Measurements from ENCODE around the gene ARVCF.
A peak's percentile ranks its signal among the peaks of the same experiment; 100 is the strongest.

ARVCF gene

DNA sequence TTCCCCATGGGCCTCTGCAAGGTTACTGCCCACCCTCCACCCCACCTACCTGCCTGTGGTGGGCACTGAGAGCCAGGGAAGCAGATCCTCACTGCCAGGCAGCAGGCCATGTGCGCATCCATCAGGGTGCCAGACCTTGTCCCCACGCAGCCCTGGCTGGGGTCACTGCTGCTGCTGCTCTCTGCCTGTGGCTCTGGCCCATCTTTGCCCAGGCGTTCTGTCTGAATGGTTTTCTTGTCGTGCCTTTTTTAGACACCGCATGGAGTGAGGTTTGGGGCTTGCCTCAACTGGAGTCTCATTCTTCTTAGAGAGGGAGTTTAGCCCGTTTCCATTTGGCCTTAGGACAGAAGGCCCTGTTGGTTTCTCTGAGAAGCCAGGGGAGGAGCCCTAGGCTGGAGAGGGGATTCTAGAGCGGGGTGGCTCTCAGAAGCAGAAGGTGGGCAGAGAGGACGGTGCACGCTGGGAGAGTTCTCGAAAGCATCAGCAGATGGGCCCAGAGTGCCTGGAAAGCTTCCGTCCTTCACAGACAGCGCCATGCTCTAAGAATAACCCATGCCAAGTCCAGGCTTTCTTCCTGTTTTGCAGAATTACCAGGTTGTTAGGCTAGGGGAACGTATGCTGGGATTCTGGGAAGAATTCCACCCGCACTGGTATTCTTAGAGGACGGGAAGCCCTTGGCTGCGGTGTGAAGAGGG is 12.4 kb upstream of the ARVCF start:
- no peak for DNase-seq

DNA sequence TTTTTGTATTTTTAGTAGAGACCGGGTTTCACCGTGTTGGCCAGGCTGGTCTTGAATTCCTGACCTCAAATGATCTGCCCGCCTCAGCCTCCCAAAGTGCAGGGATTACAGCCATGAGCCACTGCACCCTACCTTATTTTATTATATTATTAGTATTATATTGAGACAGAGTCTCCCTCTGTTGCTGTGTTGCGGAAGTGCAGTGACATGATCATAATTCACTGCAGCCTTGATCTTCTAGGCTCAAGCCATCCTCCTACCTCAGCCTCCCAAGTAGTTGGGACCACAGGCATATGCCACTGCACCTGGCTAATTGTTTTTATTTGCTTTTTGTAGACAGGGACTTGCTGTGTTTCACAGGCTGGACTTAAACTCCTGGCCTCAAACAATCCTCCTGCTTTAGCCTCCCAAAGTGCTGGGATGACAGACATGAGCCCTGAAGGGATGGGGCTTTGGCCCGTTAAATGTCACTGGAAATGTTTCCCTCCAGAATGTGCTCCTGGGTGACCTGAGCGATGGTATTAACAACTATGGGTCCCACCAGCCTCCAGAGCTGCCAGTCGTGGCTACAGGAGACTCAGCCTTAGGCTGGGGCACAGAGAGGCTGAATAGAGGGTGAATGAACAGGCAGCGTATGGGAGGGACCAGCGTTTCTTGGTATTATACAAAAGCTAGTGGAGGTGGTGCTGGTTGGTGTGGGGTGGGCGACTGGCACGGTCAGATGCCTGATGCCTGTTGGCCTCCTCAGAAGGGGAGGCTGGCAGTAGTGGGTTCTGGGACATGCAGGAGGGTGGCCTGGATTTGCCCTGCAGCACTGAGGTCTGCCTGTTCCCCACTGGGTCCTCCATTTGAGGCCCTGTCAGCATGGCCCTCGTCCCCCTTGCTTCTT is 11.6 kb upstream of the ARVCF start:
- no peak for DNase-seq

DNA sequence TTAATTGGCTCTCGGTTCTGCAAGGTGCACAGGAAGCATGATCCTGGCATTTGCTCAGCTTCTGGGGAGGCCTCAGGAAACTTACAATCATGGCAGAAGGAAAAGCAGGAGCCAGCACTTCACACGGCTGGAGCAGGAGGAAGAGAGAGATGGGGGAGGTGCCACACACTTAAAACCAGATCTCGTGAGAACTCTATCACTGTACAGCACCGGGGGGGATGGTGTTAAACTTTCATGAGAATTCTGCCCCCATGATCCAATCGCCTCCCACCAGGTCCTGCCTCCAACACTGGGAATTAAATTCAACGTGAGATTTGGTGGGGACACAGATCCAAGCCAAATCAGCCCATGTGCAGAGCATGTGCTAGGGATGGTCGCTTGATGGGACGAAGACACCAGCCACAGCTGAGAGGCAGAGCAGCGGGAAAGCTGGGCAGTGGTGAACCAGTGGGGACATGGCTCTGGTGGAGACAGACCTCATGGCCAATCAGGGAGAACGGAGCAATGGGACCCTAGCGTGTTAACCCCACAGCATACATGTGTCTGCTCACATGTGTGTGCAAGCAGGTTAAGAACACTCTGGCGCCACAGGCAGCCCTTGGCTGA is 10.5 kb upstream of the ARVCF start:
- no peak for DNase-seq

DNA sequence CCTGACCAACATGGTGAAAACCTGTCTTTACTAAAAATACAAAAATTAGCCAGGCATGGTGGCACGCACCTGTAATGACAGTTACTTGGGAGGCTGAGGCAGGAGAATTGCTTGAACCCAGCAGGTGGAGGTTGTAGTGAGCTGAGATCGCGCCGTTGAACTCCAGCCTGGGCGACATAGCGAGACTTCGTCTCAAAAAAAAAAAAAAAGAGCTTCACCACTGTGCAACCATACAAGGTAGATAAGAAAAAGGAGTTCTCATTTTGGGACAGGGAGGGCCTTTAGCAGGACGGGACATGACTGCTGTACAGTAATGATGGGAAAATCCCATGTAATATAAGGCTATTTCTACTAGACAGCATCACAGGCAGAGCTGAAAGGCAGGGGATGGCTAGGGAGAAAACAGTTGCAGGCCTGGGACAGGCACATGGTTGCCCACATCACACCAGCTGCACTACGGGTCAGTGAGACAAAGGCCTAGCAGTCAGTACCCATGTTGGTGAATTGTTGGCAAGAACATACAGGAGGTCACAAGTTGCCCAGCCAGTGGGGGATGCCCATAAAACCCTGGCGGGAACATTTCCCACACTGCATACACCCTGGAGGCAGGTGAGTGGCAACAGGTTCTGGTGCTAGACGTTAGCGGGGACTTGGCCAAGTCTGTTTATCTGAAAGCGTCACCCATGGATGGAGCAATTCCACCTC is 9.7 kb upstream of the ARVCF start:
- DNase-seq, result no peak

DNA sequence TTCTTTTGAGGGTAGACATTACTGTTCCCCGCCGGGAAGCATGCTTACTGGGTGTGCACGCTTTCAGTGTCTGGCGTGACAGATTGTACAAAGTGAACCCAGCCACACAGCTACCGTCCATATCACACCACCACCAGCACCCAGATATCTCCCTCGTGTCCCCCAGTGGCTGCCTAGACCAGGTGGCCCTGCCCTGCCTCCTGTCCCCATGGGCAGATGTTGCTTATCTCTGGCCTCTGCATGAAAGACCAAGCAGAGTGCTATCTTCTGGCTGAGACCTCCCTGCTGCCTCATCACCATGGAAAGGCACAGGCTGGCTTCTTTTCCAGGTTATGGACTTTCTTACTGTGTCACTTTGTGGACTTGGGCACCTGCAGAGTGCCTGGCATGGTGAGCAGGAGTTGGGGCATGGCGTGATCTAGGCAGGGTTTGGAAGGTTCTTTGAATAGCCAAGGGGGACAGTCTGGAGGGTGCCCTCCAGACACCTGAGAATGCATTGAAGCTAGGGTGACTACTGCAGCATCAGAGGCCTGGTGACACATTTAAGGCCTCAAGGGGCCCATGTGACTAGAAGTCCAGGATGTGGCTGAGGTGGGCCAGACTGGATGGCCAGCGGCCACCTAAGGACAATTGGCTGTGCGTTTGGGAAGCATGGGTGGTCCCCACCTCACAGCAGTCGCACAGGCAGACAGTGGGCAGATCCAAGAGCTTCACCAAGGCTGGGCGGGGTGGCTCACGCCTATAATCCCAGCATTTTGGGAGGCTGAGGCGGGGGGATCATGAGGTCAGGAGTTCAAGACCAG is 9.0 kb upstream of the ARVCF start:
- no peak for DNase-seq

DNA sequence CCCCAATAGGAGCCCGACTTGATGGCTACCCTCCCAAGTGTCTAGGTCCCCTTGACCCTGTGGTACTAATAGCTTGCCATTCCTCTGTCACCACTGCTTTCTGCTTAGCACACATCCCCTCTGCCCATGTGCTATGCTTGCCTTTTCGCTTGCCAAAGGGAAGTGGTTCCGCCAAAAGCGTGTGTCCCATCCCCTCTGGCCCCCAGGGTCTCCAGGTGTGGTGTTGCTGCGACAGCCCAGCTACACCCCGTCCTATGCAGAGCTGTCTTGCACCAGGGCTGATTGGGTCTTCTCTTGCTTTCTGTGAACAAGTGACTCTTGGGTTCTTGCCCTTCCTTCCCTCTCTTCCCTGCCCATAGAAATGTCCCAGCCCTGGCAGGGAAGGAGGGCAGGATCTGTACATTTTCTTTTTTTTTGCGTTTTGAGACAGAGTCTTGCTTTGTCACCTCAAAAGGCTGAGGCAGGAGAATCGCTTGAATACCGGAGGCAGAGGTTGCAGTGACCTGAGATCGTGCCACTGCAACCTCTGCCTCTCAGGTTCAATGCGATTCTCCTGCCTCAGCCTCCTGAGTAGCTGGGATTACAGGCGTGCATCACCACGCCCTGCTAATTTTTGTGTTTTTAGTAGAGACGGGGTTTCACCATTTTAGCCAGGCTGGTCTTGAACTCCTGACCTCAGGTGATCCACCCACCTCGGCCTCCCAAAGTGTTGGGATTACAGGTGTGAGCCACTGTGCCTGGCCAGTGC is 8.2 kb upstream of the ARVCF start:
- DNase-seq, result no peak

DNA sequence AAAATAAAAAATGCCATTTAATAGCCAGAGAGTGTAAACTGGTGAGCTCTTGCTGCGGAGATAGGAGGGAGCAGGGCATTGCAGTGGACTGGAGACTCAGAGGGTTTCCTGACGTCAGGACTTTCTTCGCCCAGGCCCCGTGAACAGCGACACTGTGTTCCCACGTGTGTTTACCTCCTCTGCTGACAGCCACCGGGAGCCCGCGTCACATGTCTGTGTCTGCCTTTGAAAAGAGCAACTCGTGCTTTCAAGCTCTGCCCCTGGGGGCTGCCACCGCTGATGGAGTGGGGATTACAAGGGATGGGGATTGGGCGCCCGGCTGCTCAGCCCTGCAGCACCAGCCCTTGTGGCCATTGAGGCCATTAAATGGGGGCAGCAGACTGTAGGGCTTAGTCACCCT is 7.6 kb upstream of the ARVCF start:
- no peak for DNase-seq

DNA sequence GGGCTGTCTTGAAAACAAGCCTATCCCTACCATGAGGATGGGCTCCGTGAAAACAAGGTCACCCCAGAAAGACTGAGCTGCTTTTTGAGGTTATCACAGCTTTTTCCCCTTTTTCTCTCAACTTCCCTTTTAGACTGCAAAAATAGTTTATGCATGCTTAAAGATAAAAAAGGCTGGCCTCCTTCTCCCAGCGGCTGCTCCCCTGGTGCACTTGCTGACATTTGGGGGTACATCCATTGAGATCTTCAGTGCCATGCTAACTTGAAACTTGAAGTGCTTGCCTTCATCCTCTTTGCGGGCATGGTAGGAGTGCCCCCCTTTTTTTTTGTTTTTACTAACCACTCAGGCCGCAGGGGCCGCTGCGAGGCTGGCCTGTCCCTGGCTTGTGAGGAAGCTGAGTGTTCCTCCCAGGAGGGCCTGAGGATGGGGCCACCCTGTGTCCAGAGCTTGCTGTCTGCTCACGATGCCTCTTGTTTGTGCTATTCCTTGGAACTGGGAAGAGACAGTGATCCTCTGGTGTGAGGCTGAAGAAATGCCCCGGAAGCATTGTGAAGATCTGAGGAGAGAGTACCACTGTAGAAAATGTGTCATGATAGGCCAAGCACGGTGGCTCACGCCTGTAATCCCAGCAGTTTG is 6.5 kb upstream of the ARVCF start:
- no peak for DNase-seq

DNA sequence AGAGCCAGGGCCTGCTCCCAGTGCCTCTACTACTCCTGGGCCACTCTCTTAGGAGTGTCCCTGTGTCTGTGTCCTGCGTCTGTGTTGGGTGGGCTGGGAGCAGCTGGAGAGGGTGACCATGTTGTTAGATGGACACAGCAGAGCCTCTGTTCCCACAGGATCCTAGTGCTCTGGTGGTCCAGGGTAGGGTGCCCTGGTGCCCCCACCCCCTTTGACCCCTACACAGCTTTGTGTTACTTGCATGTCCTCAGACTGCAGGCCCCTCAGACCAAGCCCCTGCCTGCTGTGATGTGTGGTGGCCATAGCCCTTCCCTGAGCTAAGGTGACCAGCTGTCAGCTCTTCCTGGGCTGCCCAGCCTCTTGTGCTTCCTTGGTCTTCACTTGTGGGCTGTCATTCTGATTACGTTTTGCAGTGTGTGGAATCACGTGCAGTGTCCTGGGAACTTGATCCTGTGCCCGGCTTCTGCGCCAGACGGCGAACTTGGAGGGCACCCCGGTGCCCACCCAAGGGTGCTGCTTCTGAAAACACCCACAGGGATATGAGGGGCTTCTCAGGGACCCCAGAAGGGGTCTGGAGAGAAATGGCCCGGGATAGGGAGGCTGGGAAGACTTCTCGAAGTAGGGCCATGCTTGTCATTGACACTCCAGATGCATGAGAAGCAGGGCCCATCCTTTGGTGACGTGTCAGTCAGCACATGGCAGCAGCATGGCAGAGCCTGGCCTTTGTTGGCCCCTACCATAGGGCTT is 5.8 kb upstream of the ARVCF start:
- no peak for DNase-seq

DNA sequence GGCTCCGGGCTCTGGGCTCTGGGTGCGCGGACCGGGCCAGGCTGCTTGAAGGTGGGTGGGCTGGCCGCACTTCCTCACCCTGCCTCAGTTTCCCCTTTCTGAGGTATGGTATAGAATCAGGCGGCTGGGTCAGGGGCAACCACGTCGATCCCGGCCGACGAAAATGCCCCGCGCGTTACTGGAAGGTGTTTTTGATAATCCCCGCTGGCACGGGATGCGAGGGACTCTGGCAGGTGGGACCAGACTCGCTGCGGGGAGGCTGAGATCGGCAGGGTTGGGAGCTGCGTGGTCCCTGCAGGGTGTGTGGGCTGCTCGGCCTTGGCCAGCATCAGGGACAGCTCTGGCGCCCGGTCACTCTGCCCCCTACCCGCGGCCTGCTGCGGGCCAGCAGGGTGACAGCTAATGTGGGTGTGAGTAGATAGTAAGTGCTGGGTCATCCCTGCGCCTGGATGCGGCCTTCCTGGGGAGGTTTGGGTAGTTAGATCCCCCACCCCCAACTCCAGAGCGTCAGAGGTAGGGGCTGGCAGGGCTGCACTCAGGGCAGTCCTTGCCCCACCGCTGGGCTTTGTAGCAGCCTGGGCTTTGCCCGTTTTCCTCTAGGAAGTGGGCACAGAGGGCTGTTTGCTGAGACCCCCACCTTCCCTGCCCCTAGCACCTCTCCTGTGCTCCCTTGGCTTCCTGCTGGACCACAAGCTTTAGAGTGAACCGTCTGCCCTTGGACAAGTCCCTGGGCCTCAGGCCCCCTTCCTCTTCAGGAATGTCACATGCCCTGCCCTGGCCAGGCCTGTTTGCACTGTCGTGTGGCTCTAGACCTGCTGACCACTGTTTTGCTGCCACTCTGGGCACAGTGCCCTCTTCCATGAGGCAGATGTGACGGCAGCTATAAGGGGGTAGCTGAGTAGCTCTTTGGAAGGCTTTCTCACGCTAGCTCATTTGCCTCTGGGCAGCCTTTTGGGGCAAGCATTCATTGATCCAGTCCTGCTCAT is 4.9 kb upstream of the ARVCF start:
- no peak for DNase-seq

DNA sequence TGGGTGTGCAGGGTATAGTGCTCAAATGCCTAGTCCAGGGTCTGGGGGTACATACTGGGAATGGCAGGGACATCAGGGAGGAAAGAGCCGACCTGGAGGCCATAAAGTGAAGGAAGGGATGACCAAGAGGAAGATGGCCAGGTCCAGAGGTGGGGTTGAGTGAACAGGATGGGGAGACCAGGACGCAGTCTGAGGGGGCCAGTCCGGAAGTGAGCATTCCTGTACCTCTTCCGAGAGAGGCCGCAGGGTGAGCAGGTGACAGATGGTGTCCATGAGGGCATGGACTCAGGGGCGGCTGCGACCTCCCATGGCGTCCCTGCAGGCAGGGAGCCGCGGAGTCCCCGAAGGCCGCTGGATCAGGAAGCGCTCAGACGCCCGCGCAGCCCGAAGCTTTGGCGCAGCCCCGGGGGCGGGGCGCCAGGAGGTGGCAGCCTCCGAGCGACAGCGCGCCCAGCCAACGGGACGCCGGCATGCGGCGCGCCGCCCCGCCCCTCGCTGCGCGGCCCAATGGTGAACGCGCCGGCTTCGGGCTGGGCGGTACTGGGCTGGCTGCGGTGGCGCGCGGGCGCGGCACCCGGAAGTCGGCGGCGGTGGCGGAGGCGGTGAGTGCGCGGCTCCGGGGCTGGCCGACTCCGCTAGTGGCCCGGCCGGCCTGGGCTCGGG is 4.0 kb upstream of the ARVCF start, which contains the start of gene TANGO2:
TANGO2 (plus strand) TSS at position 578 of the 663 bp plus-strand sequence. CDS start 15,689 bp downstream, outside the sequence.
- DNase-seq, result peak; percentile 33

DNA sequence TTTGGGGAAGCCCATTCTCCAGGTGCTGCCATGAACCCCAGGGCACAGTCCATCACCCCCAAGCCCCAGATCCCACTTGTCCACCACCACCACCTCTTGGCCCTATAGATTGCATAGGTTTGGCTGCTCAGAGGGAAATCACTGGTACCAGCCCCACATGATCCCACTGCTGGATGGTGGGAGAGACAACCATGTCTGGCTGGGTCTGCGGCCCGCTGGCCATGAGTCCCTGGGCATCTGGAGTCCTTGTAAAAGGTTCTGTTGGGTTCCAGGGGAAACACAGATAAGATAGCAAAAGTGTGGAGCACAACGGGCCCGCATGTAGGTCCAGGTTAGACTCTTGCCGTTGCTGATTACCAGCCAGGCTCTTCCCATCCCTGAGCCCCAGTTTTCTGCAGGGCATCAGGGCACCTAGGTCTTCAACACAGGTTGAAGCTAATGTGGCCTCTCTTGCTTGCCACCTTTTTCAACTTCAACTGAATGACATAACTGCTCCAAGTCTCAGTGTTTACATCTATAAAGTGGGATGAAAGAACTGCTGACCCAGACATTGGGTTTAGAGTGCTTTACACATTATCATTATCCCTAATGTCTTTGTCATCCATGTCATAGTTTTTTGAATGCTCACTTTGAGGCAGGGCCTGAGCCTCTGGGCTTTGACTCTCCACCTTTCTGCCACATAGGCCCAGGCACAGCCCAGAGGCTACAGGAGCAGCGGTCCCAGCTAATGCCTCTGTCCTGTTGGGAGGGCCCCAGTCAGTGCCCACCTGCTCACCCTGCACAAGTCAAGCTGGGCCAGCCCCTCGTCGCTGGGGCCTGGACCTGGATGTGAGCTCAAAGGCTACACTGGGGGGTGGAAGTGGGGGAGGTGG is 3.3 kb upstream of the ARVCF start:
- DNase-seq, result no peak

DNA sequence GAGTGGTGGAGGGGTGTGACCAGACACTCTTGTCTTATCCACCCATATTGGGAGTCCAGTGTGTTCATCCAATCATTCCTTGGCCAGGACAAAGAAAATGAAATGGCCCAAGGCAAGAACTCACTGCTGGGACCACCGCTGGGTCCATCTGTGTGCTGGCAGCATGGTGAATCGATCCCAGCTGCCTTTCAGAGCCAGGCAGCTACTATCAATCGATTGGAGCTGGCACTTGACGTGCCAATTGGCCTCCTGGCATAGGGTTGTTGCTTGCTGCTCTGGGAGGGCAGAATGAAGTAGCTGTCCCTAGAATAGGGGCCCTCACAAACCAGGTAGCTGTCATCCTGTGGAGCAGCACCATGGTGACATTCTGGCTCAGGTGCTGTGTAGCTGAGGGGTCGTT is 1.4 kb upstream of the ARVCF start:
- DNase-seq, result no peak

DNA sequence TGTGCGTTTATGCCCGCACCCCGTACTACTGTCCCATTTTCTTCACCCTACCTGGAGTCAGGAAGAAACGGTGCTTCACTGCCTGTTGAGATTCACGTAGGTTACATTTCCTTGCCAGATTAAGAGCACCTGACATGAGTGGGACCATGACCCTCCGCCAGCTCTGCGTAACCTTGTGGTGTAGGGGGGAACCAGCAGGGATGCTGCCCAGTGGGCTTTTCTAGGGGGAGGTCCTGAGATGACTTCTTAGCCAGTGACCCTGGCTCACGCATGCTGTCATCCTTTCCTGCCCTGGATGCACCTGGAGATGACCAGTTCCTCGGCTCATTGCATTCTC is 967 bp upstream of the ARVCF start:
- no peak for DNase-seq

DNA sequence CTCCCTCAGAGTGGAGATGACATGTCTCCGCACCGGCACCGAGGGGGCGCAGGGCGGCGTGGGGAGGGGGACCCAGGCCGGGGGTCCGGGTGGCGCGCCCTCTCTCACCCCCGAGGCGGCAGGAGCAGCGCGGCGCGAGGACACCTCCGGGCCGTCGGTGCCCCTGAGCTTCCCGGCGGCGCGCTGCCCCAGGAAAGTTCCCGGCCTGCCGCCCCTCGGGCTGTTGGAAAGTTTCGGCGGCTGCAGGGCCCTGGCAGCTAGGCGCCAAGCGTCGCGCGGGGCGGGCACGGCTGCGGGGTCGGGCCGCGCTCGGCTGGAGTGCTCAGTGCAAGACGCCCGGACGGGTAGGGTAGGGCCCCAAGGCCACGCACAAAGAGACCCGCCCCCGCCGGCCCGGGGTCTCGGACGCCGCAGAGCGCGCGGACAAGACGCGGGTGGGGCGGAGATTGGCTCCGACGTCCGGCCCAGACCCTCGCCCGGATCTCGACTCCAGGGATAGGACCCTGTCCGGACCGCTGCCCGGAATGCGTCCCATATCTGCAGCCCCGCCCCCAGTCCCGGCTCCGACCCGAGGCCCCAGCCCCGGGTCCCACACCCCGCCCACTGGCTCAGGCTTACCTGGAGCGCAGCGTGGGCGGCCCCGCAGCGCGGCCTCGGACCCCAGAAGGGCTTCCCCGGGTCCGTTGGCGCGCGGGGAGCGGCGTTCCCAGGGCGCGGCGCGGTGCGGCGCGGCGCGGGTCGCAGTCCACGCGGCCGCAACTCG is 471 bp downstream of the ARVCF start:
- no peak for DNase-seq

DNA sequence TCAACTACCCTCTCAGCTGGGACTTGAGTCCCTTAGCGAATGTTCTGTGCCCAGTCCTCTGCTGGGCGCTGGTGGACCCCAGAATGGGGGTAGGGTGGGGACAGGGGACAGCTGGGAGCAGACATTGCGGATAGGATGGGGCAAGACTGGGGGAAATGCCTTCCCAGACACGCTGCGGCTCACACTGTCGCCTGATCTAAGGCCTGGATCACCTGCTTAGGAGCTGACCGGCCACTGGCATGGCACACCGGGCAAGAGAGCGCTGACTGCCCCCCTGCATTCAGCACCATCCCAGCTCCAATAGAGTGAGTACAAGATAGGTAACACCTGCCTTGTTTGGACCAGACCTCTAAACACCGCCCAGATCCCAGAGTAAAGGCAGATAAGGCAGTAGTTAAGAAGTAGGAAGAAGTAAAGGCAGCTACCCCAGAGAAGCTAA is 1.4 kb downstream of the ARVCF start:
- no peak for DNase-seq

Data from NCI-H2081 treated with DMSO at 0.1 percent for 48 hours (cell line).